NCI-H2227 (cell line): ENCODE results near the gene ARHGEF6.
"Not testable (repeated sequence)": the region's sequence is repeated elsewhere in the genome, so short reads cannot be mapped to it uniquely, and the experiment has no call there.

Experiments
- DNase-seq: peaks from one replicate; lab custom pipeline; 2025; ENCODE audit not compliant: unreplicated experiment; lab: John Stamatoyannopoulos, UW

ARHGEF6 gene, protein sequence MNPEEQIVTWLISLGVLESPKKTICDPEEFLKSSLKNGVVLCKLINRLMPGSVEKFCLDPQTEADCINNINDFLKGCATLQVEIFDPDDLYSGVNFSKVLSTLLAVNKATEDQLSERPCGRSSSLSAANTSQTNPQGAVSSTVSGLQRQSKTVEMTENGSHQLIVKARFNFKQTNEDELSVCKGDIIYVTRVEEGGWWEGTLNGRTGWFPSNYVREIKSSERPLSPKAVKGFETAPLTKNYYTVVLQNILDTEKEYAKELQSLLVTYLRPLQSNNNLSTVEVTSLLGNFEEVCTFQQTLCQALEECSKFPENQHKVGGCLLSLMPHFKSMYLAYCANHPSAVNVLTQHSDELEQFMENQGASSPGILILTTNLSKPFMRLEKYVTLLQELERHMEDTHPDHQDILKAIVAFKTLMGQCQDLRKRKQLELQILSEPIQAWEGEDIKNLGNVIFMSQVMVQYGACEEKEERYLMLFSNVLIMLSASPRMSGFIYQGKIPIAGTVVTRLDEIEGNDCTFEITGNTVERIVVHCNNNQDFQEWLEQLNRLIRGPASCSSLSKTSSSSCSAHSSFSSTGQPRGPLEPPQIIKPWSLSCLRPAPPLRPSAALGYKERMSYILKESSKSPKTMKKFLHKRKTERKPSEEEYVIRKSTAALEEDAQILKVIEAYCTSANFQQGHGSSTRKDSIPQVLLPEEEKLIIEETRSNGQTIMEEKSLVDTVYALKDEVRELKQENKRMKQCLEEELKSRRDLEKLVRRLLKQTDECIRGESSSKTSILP

DNA sequence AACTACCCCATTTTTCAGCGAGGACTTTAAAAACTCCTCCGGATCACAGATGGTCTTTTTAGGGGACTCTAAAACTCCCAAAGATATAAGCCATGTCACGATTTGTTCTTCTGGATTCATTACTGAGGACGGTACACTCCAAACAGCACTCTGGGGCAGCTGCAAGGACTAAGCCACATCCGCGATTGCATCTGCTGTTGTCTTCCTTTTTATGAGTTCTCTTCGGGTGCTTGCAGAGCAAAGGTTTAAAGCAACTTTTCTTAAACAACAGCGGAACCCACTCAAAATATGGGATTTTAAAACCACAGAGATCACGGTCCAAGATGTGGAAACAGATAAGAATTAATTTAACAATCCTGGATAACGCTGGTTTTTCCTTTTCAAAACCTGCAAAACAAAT, at the start of gene ARHGEF6:
Gene ARHGEF6 (minus strand): TSS at position 170 of the 400 bp plus-strand sequence. CDS start 50 bp downstream, at position 120.
- DNase-seq, result no peak

DNA sequence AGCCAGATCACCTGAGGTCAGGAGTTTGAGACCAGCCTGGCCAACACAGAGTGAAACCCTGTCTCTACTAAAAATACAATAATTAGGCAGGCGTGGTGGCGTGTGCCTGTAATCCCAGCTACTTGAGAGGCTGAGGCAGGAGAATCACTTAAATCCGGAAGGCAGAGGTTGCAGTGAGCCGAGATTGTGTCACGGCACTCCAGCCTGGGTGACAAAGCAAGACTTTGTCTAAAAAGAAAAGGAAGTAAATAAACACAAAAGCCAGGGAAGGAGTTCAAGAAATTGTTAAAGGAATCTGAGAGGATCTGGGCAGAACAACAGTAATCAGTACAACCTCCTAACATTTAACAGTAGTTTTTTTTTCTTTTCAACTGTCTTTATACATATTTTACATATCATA, 48.7 kb upstream of the ARHGEF6 start:
- no peak for DNase-seq

DNA sequence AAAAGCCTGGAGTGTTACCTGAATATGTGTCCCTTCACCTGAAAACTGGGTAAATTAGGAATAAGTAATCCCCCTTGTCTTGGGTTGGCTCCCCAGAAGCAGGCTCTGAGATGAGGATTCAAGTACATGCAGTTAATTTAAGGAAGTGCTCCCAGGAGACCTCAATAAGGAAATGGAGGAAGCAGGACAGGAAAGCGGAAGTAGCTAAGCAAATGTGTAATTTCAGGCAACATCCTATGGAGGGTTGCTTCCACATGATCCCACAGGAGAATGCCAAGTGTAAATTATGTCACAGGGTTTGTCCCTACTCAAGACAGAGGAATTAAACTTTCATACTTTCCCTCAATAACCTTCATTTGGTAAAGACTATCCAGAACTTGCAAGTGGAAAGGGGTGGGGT, 48.1 kb upstream of the ARHGEF6 start:
- DNase-seq, result no peak

DNA sequence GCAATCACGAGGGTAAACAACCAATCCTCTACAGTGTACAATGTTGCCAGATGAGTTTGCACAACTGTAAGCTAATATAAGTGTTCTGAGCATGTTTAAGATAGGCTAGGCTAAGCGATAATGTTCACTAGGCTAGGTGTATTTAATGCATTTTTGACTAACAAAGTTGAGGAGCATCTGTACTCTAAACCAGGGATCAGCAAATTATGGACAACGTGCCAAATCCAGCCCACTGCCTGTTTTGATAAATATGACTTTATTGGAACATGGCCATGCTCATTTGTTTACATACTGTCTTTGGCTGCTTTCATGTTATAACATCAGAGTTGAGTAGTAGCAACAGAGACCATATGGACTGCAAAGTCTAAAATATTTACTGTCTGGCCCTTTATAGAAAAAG, 46.3 kb upstream of the ARHGEF6 start:
- DNase-seq, result no peak

DNA sequence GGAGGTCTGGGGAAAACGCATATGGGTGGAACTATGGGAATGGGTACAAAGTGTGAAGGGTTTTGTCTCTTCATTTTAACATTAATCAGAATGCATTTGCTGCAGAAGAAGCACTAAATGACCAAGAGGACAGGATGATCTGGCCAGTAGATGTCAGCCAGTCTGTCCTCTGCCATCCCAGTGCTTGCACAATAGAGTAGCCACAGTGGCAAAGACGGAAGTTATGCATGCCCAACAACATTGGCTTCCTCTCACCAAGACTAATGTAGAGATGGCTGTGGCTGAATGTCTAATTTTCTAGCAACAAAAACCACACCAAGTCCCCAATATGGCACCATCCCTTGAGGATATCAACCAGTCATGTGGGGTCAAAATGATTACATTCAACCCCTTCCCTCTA, 45.0 kb upstream of the ARHGEF6 start:
- no peak for DNase-seq

DNA sequence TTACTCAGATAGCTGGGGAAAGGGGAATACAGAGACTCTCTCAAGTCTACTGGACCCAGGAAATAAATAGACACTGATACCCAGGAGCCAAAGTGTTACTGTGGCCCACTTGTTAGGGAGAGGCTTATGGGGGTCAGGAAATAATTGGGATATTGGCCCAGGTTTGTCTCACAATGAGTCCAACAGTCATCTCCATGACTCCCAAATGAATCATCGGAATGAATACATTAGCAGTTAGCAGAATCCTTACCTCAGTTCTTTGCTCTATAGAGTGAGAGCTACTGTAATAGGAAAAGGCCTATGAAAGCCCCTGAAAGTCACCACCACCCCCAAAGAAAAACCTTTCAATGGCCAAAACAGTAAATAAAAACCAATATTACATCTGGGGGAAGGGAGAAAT, 42.4 kb upstream of the ARHGEF6 start:
- no peak for DNase-seq

DNA sequence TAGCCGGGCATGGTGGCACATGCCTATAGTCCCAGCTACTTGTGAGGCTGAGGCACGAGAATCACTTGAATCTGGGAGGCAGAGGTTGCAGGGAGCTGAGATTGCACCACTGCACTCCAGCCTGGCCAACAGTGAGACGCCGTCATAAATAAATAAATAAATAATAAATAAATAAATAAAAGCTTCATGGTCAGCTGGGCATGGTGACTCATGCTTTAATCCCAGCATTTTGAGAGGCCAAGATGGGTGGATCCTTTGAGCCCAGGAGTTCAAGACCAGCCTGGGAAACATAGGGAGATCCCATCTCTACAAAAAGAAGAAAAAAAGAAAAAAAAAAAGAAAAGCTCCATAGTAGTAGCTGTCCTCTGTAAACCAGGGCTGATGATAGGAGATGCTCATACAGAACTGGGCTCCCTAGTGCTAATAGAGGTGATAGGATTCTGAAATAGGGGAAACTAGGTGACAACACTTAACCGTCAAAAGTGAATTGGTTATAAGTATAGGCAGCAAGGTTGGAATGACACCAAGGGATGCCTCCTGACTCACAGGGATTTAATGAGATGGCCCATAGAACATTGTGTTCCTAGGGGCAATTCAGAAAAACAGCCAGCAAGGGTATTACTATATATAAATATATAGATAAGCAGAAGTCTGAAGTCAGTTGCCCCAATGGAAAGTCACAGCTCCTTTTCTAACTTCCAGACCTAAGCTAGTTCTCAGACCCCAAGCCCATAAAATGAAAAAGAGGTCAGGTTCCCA, 41.8 kb upstream of the ARHGEF6 start:
- DNase-seq, result no peak

DNA sequence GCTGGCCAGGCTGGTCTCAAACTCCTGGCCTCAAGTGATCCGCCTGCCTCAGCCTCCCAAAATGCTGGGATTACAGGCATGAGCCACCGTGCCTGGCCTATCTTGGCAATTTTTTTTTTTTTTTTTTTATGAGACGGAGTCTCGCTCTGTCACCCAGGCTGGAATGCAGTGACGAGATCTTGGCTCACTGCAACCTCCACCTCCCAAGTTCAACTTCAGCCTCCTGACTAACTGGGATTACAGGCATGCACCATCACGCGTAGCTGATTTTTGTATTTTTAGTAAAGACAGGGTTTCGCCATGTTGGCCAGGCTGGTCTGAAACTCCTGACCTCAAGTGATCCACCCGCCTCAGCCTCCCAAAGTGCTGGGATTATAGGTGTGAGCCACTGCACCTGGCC, 39.0 kb upstream of the ARHGEF6 start:
- not testable (repeated sequence) for DNase-seq

DNA sequence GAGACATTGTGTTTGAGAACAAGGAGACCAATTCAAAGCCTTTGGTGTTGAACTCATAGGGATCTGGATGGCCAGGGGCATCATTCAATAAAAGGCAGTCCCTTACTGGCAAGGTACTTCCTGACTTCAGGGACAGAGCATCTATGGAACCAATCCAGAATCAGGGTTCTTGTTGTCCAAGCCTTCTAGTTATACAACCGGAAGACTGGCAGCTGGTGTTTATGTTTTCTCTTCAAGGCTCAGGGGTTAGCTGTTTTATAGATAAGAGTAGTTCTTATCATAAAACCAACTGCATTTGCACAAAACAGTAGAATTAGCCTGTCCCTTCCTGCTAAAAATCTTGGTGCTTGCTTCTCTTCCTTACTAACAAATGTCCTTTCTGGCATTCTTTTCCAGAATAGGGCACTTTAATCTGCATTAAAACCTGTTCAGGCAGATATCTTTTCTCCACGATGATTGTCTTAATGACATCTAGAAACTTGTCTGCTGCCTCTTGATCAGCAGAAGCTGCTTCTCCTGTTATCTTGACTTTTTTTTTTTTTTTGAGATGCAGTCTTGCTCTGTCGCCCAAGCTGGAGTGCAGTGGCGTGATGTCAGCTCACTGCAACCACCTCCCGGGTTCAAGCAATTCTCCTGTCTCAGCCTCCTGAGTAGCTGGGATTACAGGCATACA, 38.4 kb upstream of the ARHGEF6 start:
- DNase-seq, result no peak

DNA sequence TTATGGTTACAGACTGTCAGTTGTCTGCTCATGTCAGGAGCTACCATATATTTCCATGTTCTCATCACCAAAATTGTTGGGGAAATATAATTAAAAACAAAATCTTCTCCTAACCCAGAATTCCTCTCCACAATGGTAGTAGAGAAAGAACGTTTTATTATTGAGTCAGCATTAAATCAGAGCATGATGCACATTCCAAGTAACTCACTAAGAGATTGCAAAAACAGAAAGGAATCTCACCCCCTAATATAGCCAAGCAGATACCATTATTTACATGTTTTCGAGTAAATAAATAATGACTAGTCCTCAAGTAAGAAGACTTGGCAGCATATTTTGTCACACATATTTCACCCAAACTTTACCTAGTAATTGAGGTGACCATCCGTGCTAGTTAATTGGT, 36.2 kb upstream of the ARHGEF6 start:
- no peak for DNase-seq

DNA sequence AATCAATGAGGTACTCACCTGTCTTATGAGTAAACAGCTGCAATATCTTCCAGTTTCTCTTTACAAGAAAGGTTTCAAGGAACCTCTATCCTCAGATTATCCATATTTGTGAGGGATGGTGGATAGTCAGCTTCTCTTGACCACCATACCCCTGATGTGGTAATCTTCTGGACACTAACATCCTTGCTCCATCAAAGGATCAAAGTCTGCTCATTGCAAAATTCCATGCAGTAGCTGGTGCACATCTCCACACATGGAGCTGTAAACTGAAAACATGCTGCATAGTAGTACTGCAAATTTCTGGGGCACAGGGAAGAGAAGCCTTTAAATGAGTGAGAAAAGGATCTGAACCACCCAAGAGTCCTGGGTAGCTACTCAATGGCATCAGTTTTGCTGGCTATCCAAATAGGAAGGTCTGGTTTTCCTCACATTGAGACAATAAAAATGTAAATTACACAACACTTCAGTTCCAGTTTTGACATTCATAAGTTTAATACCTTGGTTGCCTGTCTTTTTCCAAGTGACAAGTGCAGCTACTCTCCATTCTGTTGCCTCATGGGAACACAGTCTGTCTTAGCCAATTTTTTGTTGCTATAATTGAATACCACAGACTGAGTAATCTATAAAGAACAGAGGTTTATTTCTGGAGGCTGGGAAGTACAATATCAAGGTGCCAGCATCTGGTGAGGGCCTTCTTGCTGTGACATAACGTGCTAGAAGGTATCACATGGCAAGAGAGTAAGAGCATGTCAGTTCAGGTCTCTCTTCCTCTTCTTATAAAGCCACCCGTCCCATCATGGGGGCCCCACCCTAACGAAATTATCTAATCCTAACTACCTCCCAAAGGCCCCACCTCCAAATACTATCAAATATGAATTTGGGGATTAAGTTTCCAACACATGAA, 34.4 kb upstream of the ARHGEF6 start:
- no peak for DNase-seq

DNA sequence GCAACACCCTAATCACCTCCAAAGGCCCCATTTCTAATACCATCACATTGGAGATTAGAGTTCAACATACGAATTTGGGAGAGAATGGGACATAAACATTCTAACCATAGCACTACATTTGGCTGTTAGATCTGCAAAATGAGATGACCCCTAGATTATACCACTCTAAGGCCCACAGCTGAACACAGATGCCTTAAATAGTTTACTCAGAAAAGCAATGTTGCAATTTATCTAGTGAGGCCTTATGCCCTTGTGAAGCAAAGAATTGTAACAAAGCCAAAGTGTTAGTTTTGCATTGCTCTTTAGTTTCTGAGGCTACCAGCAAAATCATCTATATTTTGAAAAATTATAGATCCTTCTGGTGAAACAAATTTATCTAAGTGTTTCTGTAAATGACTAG, 31.6 kb upstream of the ARHGEF6 start:
- DNase-seq, result no peak

DNA sequence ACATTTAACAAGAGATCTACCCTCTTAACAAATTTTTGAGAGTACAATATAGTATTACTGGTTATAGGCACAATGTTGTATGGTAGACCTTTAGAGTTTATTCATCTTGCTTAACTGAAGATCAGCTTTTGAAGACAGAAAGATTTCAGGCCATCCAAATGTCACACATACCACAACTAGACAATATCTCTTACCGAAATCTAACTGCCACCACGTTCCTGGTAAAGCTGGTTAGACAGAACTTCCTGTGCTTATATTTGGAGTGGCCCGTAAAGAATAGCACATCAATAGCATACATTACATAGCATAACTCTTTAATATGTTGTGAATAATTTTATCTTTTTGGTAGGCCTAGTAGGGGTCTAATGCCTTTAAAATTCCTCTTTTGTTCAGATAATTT, 29.8 kb upstream of the ARHGEF6 start:
- DNase-seq, result no peak

DNA sequence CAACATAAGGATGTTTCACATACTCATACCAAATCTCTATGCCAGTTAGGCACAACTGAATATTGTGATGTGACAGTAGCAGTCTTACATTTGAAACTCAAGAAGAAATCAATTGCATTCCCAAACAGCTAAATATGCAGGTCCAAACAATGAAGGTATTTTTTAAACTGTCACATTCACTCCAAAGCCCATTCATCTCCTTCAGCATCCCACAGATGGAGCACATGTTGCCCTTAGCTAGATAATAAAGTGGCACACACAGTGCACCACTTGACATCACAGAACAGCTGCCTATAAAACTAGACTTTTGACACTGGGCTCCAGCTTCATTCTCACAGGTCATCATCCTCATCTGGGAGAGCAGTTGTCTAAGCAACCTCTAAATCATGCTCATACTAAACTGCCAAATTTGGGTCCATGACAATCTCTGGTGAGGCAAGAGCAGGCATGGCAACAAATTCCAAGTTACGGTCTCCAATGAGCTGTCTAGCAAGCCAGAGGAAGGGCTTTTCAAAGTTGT, 26.2 kb upstream of the ARHGEF6 start:
- DNase-seq, result no peak

DNA sequence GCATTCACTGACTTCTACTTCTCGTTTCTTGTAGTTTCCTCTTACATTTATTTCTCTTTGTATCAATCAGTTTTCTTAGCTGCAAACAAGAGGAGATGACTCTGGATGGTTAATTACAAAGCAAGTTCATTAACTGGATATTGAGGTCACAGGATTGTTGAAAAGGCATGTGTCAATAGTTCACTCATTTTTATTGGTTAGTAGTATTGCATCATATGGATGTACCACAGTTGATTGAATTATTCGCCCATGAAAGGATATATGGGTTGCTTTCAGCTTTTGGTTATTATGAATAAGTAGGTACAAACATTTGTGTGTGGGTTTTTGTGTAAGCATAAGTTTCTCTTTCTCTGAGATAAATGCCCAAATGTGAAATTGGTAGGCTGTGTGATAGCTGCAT, 21.8 kb upstream of the ARHGEF6 start:
- DNase-seq, result no peak

DNA sequence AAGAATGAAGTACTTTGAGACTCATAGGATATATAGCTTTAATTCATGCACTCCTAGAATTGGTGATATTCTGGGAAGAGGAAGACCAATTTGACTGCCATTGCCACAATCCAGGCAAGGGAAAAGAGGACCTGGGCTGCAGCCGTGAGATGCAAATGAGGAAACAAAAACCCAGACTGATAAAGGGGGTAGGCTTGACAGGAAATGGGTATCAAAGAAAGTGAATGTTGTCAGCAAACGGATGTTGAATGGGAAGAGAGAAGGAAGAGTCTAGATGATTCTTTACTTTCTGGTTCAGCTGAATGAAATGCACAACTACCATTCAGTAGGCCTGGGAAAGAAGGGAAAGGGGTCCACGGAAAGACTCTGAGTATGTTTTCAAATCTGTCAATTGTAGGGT, 17.1 kb upstream of the ARHGEF6 start:
- no peak for DNase-seq

DNA sequence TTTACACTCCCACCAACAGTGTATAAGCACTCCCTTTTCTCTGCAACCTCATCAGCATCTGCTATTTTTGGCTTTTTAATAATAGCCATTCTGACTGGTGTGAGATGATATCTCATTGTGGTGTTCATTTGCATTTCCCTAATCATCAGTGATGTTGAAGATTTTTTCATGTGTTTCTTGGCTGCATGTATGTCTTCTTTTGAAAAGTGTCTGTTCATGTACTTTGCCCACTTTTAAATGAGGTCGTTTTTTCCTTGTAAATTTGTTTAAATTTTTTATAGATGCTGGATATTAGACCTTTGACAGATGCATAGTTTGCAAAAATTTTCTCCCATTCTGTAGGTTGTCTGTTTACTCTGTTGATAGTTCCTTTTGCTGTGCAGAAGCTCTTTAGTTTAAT, 14.4 kb upstream of the ARHGEF6 start:
- not testable (repeated sequence) for DNase-seq

DNA sequence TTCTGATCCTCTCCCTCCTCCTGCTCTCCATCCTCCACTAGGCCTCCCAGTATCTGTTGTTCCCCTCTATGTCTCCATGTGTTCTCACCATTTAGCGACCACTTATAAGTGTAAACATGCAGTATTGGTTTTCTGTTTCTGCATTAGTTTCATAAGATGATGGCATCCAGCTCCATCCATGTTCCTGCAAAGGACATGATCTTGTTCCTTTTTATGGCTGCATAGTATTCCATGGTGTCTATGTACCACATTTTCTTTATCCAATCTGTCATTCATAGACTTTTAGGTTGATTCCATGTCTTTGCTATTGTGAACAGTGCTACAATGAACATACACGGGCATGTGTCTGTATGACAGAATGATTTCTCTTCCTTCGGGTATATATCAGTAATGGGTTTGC, 13.9 kb upstream of the ARHGEF6 start:
- DNase-seq, result not testable (repeated sequence)

DNA sequence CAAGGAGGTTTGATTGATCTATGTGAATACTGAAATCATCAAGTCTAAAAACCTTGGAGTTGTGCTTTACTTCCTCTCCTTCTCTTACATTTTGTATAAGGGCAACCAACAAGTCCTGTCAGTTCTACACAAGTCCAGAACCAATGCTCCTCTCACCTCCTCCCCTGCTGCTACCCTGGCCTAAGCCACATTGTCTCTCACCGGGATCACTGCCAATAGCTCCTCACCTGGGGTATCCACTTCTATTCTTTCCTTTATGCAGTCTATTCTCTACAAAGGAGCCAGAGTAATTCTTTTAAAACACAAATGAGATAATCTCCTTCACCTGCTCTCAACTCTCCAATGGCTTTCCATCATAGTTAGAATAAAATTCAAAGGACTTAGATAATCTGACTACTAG, 13.3 kb upstream of the ARHGEF6 start:
- no peak for DNase-seq

DNA sequence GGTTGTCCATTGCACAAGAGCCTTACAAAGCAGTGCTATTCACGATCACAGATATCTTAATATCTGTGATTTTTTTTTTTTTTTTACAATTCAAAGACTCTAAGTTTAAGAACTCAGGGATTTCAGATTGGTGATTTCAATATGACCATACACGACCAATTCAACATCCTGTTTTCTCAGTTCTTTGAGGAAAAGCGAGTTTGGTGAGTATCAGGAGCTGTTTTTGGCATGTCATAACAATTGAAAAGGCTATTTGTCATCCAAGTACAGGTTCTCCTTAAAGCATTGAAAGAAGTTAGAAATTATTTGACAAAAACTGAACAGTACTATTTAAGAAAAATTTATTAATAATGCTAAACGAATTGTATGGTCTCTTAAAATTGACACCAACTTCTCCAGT, 9.1 kb upstream of the ARHGEF6 start:
- DNase-seq, result no peak
